Hepatocyte (in vitro differentiated cells): ENCODE data around the gene ZMYND19. TPM values are rescaled to one million over a fixed set of nuclear protein-coding genes. Genes with fewer than 3 reads are reported as not detected.

Source experiments
- DNase-seq: peaks from one replicate; pipeline ENCODE4 v3.0.0-alpha.2; 2016; ENCODE audit warnings: low spot score
- H2AFZ ChIP-seq: fragments of 200-600 bp; sonication (generic); 2 replicates; pipeline ENCODE4 v1.6.0; 2016; ENCODE audit warnings: antibody characterized with exemption, mild to moderate bottlenecking
- H3K27ac ChIP-seq: fragments of 200-600 bp; sonication (generic); 2 replicates; pipeline ENCODE4 v1.5.1; 2016; ENCODE audit warnings: mild to moderate bottlenecking
- H3K27me3 ChIP-seq: fragments of 200-600 bp; sonication (generic); 2 replicates; pipeline ENCODE4 v1.6.1; 2016
- H3K36me3 ChIP-seq: fragments of 200-600 bp; sonication (generic); replicated peaks from 2 replicates; pipeline ENCODE4 v1.5.1; 2016; ENCODE audit warnings: low read depth; ENCODE audit not compliant: insufficient read depth
- H3K4me1 ChIP-seq: fragments of 200-600 bp; sonication (generic); 2 replicates; pipeline ENCODE4 v1.5.1; 2016; ENCODE audit warnings: mild to moderate bottlenecking, moderate library complexity; ENCODE audit not compliant: insufficient read depth
- H3K4me2 ChIP-seq: fragments of 200-600 bp; sonication (generic); 2 replicates; pipeline ENCODE4 v1.6.0; 2016
- H3K4me3 ChIP-seq: fragments of 200-600 bp; sonication (generic); 2 replicates; pipeline ENCODE4 v1.5.1; 2016; ENCODE audit warnings: mild to moderate bottlenecking
- H3K79me2 ChIP-seq: fragments of 200-600 bp; sonication (generic); 2 replicates; pipeline ENCODE4 v1.6.0; 2017; ENCODE audit warnings: mild to moderate bottlenecking
- H3K9me2 ChIP-seq: fragments of 200-600 bp; sonication (generic); replicated peaks from 2 replicates; pipeline ENCODE4 v1.6.0; 2017; ENCODE audit warnings: mild to moderate bottlenecking; ENCODE audit not compliant: insufficient read depth
- H3K9me3 ChIP-seq: fragments of 200-600 bp; sonication (generic); 2 replicates; pipeline ENCODE4 v1.5.1; 2016; ENCODE audit warnings: low read depth, mild to moderate bottlenecking
- H4K20me1 ChIP-seq: fragments of 200-600 bp; sonication (generic); 2 replicates; pipeline ENCODE4 v1.6.0; 2016; ENCODE audit warnings: mild to moderate bottlenecking; ENCODE audit not compliant: insufficient read depth, poor library complexity, severe bottlenecking
- CTCF ChIP-seq: fragments of 200-600 bp; sonication (generic); IDR thresholded peaks from 2 replicates; pipeline ENCODE4 v1.5.1; 2016; ENCODE audit warnings: antibody characterized with exemption, mild to moderate bottlenecking; ENCODE audit not compliant: poor library complexity
- EZH2 ChIP-seq: fragments of 200-600 bp; sonication (generic); IDR thresholded peaks from 2 replicates; pipeline ENCODE4 v1.6.1; 2016; ENCODE audit warnings: antibody characterized with exemption, mild to moderate bottlenecking, borderline replicate concordance
- EZH2phosphoT487 ChIP-seq: fragments of 200-600 bp; sonication (generic); IDR thresholded peaks from one replicate; pipeline ENCODE4 v1.6.1; 2018; ENCODE audit warnings: antibody characterized with exemption, mild to moderate bottlenecking, low read depth, moderate library complexity; ENCODE audit not compliant: unreplicated experiment, severe bottlenecking
- WGBS: methylation state at CpG from one replicate; pipeline ENCODE4 v1.1.6; 2016; ENCODE audit warnings: low lambda C conversion rate; ENCODE audit errors: missing lambda C conversion rate; 5-methylcytosine and 5-hydroxymethylcytosine counted together
- polyA plus RNA-seq: library from polyadenylated mRNA; unstranded; fragments of >200 nt; fragmentation: Nextera tagmentation; extraction: Ambion mirVana; gene quantifications from 2 replicates; pipeline ENCODE4 v1.2.1, GENCODE V29; 2016
- total RNA-seq: library from RNA; depleted of rRNA; stranded (reverse); fragments of >200 nt; gene quantifications from 2 replicates; pipeline ENCODE4 v1.2.3, GENCODE V29; 2014

ZMYND19 gene
- total and polyA plus RNA-seq, 2 experiments from 2014 or later: 20.4 to 46.9 TPM

GRCh38 chr9:137543237-137543963, 46.9 kb downstream of the ZMYND19 start:
- Histone ChIP-seq H3K9me3 (no peaks in the 10 kb centered on the region), H4K20me1 (no peaks in the 10 kb centered on the region), H3K9me2 (no peaks in the 10 kb centered on the region), H3K36me3 (no peaks in the 10 kb centered on the region), H3K27ac (no peak overlapping the region), H3K27me3 (no peaks in the 10 kb centered on the region), H3K79me2 (no peaks in the 10 kb centered on the region), H3K4me1 (no peaks in the 10 kb centered on the region), H3K4me3 (no peak overlapping the region), H2AFZ (no peak overlapping the region), H3K4me2 (no peak overlapping the region)
- DNase-seq: no peak
- WGBS: 93% methylated on average over 23 of the region's 25 CpGs
- no peak for TF ChIP-seq EZH2phosphoT487
- no peak for TF ChIP-seq EZH2
- TF ChIP-seq CTCF: no peak

DNA sequence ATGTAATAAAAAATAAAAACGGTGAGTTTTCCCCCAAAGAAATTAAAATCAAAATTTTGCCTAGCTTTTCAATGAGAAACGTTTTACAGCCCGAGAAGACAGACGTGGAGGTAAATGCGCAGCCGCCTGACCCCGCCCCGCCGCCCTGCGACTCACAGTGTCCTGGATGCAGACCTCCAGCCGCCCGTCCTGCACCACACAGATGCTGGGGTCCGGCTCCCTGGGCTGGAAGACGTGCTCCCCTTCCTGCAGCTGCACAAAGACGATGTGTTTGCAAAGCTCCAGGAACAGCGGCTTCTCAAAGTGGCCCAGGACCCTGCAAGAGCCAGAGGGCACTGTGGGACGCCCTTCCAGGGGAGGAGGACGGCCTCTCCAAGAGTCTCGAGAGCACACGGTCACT, 47.8 kb downstream of the ZMYND19 start:
- no peak overlapping the region for H3K4me2 ChIP-seq
- no peak for TF ChIP-seq EZH2
- no peak for TF ChIP-seq EZH2phosphoT487
- TF ChIP-seq CTCF: no peak
- no peaks in the 10 kb centered on the region for H4K20me1 ChIP-seq
- no peaks in the 10 kb centered on the region for H3K27me3 ChIP-seq
- no peaks in the 10 kb centered on the region for H3K4me1 ChIP-seq
- H3K4me3 ChIP-seq: no peak overlapping the region
- no peak overlapping the region for H2AFZ ChIP-seq
- H3K36me3 ChIP-seq: no peaks in the 10 kb centered on the region
- DNase-seq: no peak
- no peaks in the 10 kb centered on the region for H3K79me2 ChIP-seq
- no peaks in the 10 kb centered on the region for H3K9me3 ChIP-seq
- no peaks in the 10 kb centered on the region for H3K9me2 ChIP-seq
- whole genome bisulfite sequencing: 93% methylated on average over 20 of the region's 20 CpGs
- no peak overlapping the region for H3K27ac ChIP-seq

DNA sequence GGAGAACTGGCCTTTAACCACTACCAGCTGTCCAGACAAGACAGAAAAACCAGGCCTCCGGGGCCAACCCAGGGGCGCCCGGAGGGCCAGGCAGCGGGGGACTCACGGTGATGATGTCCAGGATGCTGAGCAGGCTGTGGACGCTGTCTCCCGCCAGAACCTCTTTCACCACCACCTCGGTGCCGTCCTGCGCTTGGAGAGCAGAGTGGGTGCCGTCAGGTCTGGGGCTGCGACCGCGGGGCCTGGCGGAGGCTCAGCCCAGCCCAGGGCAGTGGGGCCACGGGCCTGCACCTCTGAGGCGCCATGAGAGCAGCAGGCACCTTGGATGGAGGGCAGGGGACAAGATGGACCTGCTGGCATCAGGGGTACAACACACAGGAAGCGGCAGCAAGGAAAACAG, 49.8 kb downstream of the ZMYND19 start:
- H3K4me3 ChIP-seq: no peak overlapping the region
- no peaks in the 10 kb centered on the region for H3K9me2 ChIP-seq
- TF ChIP-seq EZH2 (no peak), CTCF (no peak), EZH2phosphoT487 (no peak)
- DNase-seq: no peak
- no peaks in the 10 kb centered on the region for H3K36me3 ChIP-seq
- H3K4me1 ChIP-seq: no peaks in the 10 kb centered on the region
- no peaks in the 10 kb centered on the region for H3K9me3 ChIP-seq
- no peaks in the 10 kb centered on the region for H3K79me2 ChIP-seq
- H3K4me2 ChIP-seq: no peak overlapping the region
- H3K27ac ChIP-seq: no peak overlapping the region
- H3K27me3 ChIP-seq: no peaks in the 10 kb centered on the region
- H4K20me1 ChIP-seq: no peaks in the 10 kb centered on the region
- 83% methylated on average over 18 of the region's 18 CpGs for WGBS
- no peak overlapping the region for H2AFZ ChIP-seq
